ENCODE measurements around the gene TNRC6C. TPM values are rescaled to one million over a fixed set of nuclear protein-coding genes. Genes with fewer than 3 reads are reported as not detected.

Gene TNRC6C
- total and polyA plus RNA-seq, 4 donors: 1.3 to 7.7 (median 2.9) TPM

GRCh38 chr17:78062596-78062995, 104.1 kb downstream of the TNRC6C start (continued):
- no peak for TF ChIP-seq CTCF (IDR thresholded peaks at IDR 0.05; ENCODE audit: low read depth, low read length, missing input control)
- TF ChIP-seq NR2F2 (IDR thresholded peaks at IDR 0.05): no peak
- no peak for TF ChIP-seq FOXA2 (IDR thresholded peaks at IDR 0.05)
- no peak for TF ChIP-seq ZBTB33 (IDR thresholded peaks at IDR 0.05)
- no peak for TF ChIP-seq YY1 (IDR thresholded peaks at IDR 0.05)
- TF ChIP-seq EGR1 (IDR thresholded peaks at IDR 0.05; ENCODE audit: low read depth in 2 of 2): no peak
- no peak for TF ChIP-seq RXRA (IDR thresholded peaks at IDR 0.05)
- TF ChIP-seq HNF4G (IDR thresholded peaks at IDR 0.05): no peak
- TF ChIP-seq GABPA (IDR thresholded peaks at IDR 0.05 in 1 of 2, conservative IDR thresholded peaks at IDR 0.05 in 1 of 2): no peak

- Histone ChIP-seq H3K4me3 (ENCODE audit: low read depth in 1 of 3, low read length in 3 of 3) (no peak overlapping the region), H3K9ac (ENCODE audit: low read depth in 1 of 2, low read length in 2 of 2) (no peak overlapping the region), H3K27ac (ENCODE audit: low read depth in 1 of 2, low read length in 2 of 2) (no peak overlapping the region), H3K27me3 (ENCODE audit: control insufficient read depth in 4 of 4, insufficient read depth in 4 of 4, low read length in 3 of 4) (no peaks in the 10 kb centered on the region), H3K36me3 (ENCODE audit: control insufficient read depth in 4 of 4, insufficient read depth in 3 of 4, low read depth in 1 of 4, low read length in 3 of 4) (peaks cover 1 to 7% (median 4%) of the 10 kb centered on the region in 4 donors), H3K4me1 (ENCODE audit: control insufficient read depth in 4 of 4, insufficient read depth in 4 of 4, low read length in 3 of 4) (no peaks in the 10 kb centered on the region), H3K9me3 (ENCODE audit: control insufficient read depth in 4 of 4, low read length in 3 of 4) (no peaks in the 10 kb centered on the region)
- no peak for TF ChIP-seq ZBTB33 (IDR thresholded peaks at IDR 0.05)
- TF ChIP-seq CTCF (IDR thresholded peaks at IDR 0.05; ENCODE audit: low read depth, low read length, missing input control): no peak
- TF ChIP-seq FOXA1 (IDR thresholded peaks at IDR 0.05): no peak
- no peak for TF ChIP-seq RAD21 (IDR thresholded peaks at IDR 0.05)
- TF ChIP-seq ATF3 (IDR thresholded peaks at IDR 0.05): no peak
- no peak for TF ChIP-seq RXRA (IDR thresholded peaks at IDR 0.05)
- TF ChIP-seq YY1 (IDR thresholded peaks at IDR 0.05): no peak
- no peak for TF ChIP-seq HNF4A (conservative IDR thresholded peaks at IDR 0.05)
- TF ChIP-seq MAX (IDR thresholded peaks at IDR 0.05): no peak
- no peak for TF ChIP-seq FOXA2 (IDR thresholded peaks at IDR 0.05)
- no peak for TF ChIP-seq SP1 (IDR thresholded peaks at IDR 0.05)
- no peak for TF ChIP-seq GABPA (IDR thresholded peaks at IDR 0.05 in 1 of 2, conservative IDR thresholded peaks at IDR 0.05 in 1 of 2)
- no peak for TF ChIP-seq REST (IDR thresholded peaks at IDR 0.05)
- TF ChIP-seq HNF4G (IDR thresholded peaks at IDR 0.05): no peak
- no peak for TF ChIP-seq EGR1 (IDR thresholded peaks at IDR 0.05; ENCODE audit: low read depth in 2 of 2)
- TF ChIP-seq TAF1 (conservative IDR thresholded peaks at IDR 0.05): no peak
- no peak for DNase-seq (ENCODE audit: low spot score)
Observed at GRCh38 chr17:78063489-78063888, 105.0 kb downstream of the TNRC6C start.
